CD14-positive monocyte (primary cell): ENCODE measurements around the gene NPM1. TPM values are rescaled to one million over a fixed set of nuclear protein-coding genes. Genes with fewer than 3 reads are reported as not detected.
"Not testable (repeated sequence)": the region's sequence is repeated elsewhere in the genome, so short reads cannot be mapped to it uniquely, and the experiment has no call there.

ENCODE experiments used
- DNase-seq, 3 donors: peaks; one replicate each; pipeline ENCODE4 v3.0.0-alpha.2; 2011 to 2022
- H2AFZ ChIP-seq: 2 replicates; pipeline ENCODE4 v1.6.0; 2012; ENCODE audit warnings: mild to moderate bottlenecking, low read depth, low read length, inconsistent platforms; ENCODE audit not compliant: insufficient read depth, poor library complexity, severe bottlenecking
- H3K27ac ChIP-seq, 2 donors: 1 replicate in 1 of 2; 2 replicates in 1 of 2; pipeline ENCODE4 v1.5.1; 2012 to 2013; ENCODE audit warnings: low read length in 2 of 2, control low read depth in 1 of 2, inconsistent platforms in 1 of 2, low read depth in 1 of 2, mild to moderate bottlenecking in 1 of 2
- H3K27me3 ChIP-seq, 2 donors: one replicate each; pipeline versions ENCODE4 v1.6.0 to v1.6.1; 2011 to 2013; ENCODE audit warnings: low read length in 2 of 2; ENCODE audit not compliant: control insufficient read depth in 2 of 2, insufficient read depth in 2 of 2
- H3K36me3 ChIP-seq, 2 donors: replicated peaks in 1 of 2; 1 replicate in 1 of 2; 2 replicates in 1 of 2; pipeline versions ENCODE4 v1.5.1 to v1.6.1; 2012 to 2013; ENCODE audit warnings: low read length in 2 of 2, control low read depth in 1 of 2, inconsistent platforms in 1 of 2, mild to moderate bottlenecking in 1 of 2; ENCODE audit not compliant: insufficient read depth in 2 of 2, control insufficient read depth in 1 of 2
- H3K4me1 ChIP-seq, 2 donors: 1 replicate in 1 of 2; 2 replicates in 1 of 2; pipeline versions ENCODE4 v1.5.1 to v1.6.1; 2012 to 2013; ENCODE audit warnings: low read length in 2 of 2, control low read depth in 1 of 2, inconsistent platforms in 1 of 2, mild to moderate bottlenecking in 1 of 2, moderate library complexity in 1 of 2; ENCODE audit not compliant: insufficient read depth in 2 of 2, control insufficient read depth in 1 of 2
- H3K4me2 ChIP-seq: replicated peaks from 2 replicates; pipeline ENCODE3; 2012; ENCODE audit warnings: low read length, moderate library complexity, mild to moderate bottlenecking; ENCODE audit not compliant: poor library complexity, severe bottlenecking; ENCODE audit errors: extremely low read depth
- H3K4me3 ChIP-seq, 3 experiments: fragments of 200-600 bp in 1 of 3; sonication (generic) in 1 of 3; replicated peaks in 1 of 3; 1 replicate in 2 of 3; 2 replicates in 1 of 3; pipeline ENCODE4 v1.5.1; 2011 to 2013; ENCODE audit warnings: low read length in 3 of 3, mild to moderate bottlenecking in 3 of 3, control low read depth in 2 of 3, low read depth in 2 of 3, inconsistent platforms in 1 of 3, moderate library complexity in 1 of 3
- H3K79me2 ChIP-seq: 2 replicates; pipeline ENCODE4 v1.6.0; 2012; ENCODE audit warnings: mild to moderate bottlenecking, control low read depth, inconsistent platforms, low read length, moderate library complexity; ENCODE audit not compliant: insufficient read depth
- H3K9ac ChIP-seq: 2 replicates; pipeline ENCODE4 v1.6.0; 2017; ENCODE audit warnings: low read length, mild to moderate bottlenecking; ENCODE audit not compliant: insufficient read depth, poor library complexity, severe bottlenecking
- H3K9me3 ChIP-seq, 2 donors: replicated peaks in 1 of 2; 1 replicate in 1 of 2; 2 replicates in 1 of 2; pipeline versions ENCODE4 v1.5.1 to v1.6.1; 2012 to 2013; ENCODE audit warnings: low read length in 2 of 2, control low read depth in 1 of 2; ENCODE audit not compliant: control insufficient read depth in 1 of 2, insufficient read depth in 1 of 2
- H4K20me1 ChIP-seq: 2 replicates; pipeline ENCODE4 v1.6.0; 2012; ENCODE audit warnings: mild to moderate bottlenecking, low read length, control low read depth, moderate library complexity; ENCODE audit not compliant: insufficient read depth
- H3K27ac Mint-ChIP-seq, 7 donors: one replicate each; pipeline ENCODE4 v1.8.0; 2020; ENCODE audit warnings: mild to moderate bottlenecking in 7 of 7, mixed read lengths in 7 of 7, moderate library complexity in 6 of 7, inconsistent platforms in 2 of 7
- H3K27me3 Mint-ChIP-seq, 3 donors: one replicate each; pipeline ENCODE4 v1.8.0; 2021 to 2022; ENCODE audit warnings: low read depth in 3 of 3, mild to moderate bottlenecking in 3 of 3, mixed read lengths in 3 of 3, moderate library complexity in 3 of 3, inconsistent platforms in 1 of 3
- H3K36me3 Mint-ChIP-seq, 2 donors: one replicate each; pipeline ENCODE4 v1.8.0; 2020; ENCODE audit warnings: mixed read lengths in 2 of 2, inconsistent platforms in 1 of 2, mild to moderate bottlenecking in 1 of 2
- H3K4me1 Mint-ChIP-seq: one replicate; pipeline ENCODE4 v1.8.0; 2020; ENCODE audit warnings: mild to moderate bottlenecking, mixed read lengths
- H3K4me3 Mint-ChIP-seq, 2 donors: one replicate each; pipeline ENCODE4 v1.8.0; 2020; ENCODE audit warnings: mild to moderate bottlenecking in 2 of 2, mixed read lengths in 2 of 2, moderate library complexity in 1 of 2
- H3K9me3 Mint-ChIP-seq, 7 donors: one replicate each; pipeline ENCODE4 v1.8.0; 2020 to 2022; ENCODE audit warnings: mixed read lengths in 7 of 7, mild to moderate bottlenecking in 6 of 7, moderate library complexity in 6 of 7, inconsistent platforms in 2 of 7
- CTCF ChIP-seq: fragments of 200-600 bp; IDR thresholded peaks from one replicate; pipeline ENCODE4 v1.8.0; 2022; ENCODE audit warnings: antibody characterized with exemption, mild to moderate bottlenecking
- WGBS: methylation state at CpG from one replicate; pipeline ENCODE4 v1.1.5; 2013; ENCODE audit warnings: missing lambda C conversion rate; ENCODE audit not compliant: insufficient coverage; 5-methylcytosine and 5-hydroxymethylcytosine counted together
- intact Hi-C, 2 donors: fragments of 100-400 bp; cut with micrococcal nuclease; formaldehyde crosslinking; loops; one replicate each; pipeline versions ENCODE4 v1.15.0 to v1.15.1; 2023
- polyA plus RNA-seq, 3 donors: library from polyadenylated mRNA; depleted of rRNA in 1 of 3; unstranded in 2 of 3; stranded (reverse) in 1 of 3; fragments of 300-500 nt in 2 of 3; fragments of >200 nt in 1 of 3; fragmentation: Illumina TruSeq in 2 of 3; gene quantifications; 1 replicate in 2 of 3; 2 replicates in 1 of 3; pipeline ENCODE4 v1.2.3, GENCODE V29; 2012 to 2021

Gene NPM1
- polyA plus RNA-seq, 3 donors, result 102 to 191 (median 188) TPM

GRCh38 chr5:171369898-171370297 is 17.8 kb upstream of the NPM1 start:
- no peaks in the 10 kb centered on the region for H3K36me3 Mint-ChIP-seq
- peaks cover 13% of the 10 kb centered on the region for H3K4me1 Mint-ChIP-seq
- H3K27ac Mint-ChIP-seq, result no peak overlapping the region
- Histone ChIP-seq H3K79me2 (no peaks in the 10 kb centered on the region), H3K36me3 (no peaks in the 10 kb centered on the region), H3K27ac (no peak overlapping the region), H3K27me3 (peaks cover 0 to 2% of the 10 kb centered on the region in 2 donors), H3K9ac (no peak overlapping the region), H3K4me3 (no peak overlapping the region), H4K20me1 (no peaks in the 10 kb centered on the region), H2AFZ (no peak overlapping the region), H3K4me2 (no peak overlapping the region), H3K9me3 (no peaks in the 10 kb centered on the region), H3K4me1 (peaks cover 7 to 12% of the 10 kb centered on the region in 2 donors)
- intact Hi-C loops, result no loop called here
- no peak overlapping the region for H3K4me3 Mint-ChIP-seq
- TF ChIP-seq CTCF, result no peak
- no peaks in the 10 kb centered on the region for H3K9me3 Mint-ChIP-seq
- WGBS, result 100% methylated on average over 2 of the region's 4 CpGs
- peaks cover 19 to 23% (median 22%) of the 10 kb centered on the region in 3 donors for H3K27me3 Mint-ChIP-seq
- DNase-seq, result no peak

GRCh38 chr5:171370881-171371280 is 16.8 kb upstream of the NPM1 start:
- H3K36me3 ChIP-seq, H3K36me3 Mint-ChIP-seq, intact Hi-C loops, H3K27ac ChIP-seq, H3K9me3 Mint-ChIP-seq, H3K4me3 Mint-ChIP-seq, H3K27ac Mint-ChIP-seq, H3K4me2 ChIP-seq, H3K9me3 ChIP-seq, H3K27me3 ChIP-seq, H3K79me2 ChIP-seq, H4K20me1 ChIP-seq, H3K4me3 ChIP-seq, H3K9ac ChIP-seq, DNase-seq, H2AFZ ChIP-seq: not testable (repeated sequence)
- Mint-ChIP-seq H3K4me1 (peaks cover 13% of the 10 kb centered on the region), H3K27me3 (peaks cover 16 to 26% (median 19%) of the 10 kb centered on the region in 3 donors)
- WGBS, result 79% methylated on average over 4 of the region's 10 CpGs
- H3K4me1 ChIP-seq, result peaks cover 7 to 12% of the 10 kb centered on the region in 2 donors
